Vagina (tissue), 2 donors: ENCODE measurements around the gene ANGPTL4. TPM values are rescaled to one million over a fixed set of nuclear protein-coding genes. Genes with fewer than 3 reads are reported as not detected.

Source experiments
- DNase-seq, 2 donors: peaks; one replicate each; pipeline ENCODE4 v3.0.0-alpha.2; 2017; ENCODE audit errors: extremely low spot score in 2 of 2
- H3K27ac ChIP-seq: fragments of 200-600 bp; sonication (generic); one replicate; pipeline ENCODE4 v1.5.1; 2019
- H3K27me3 ChIP-seq: fragments of 200-600 bp; sonication (generic); one replicate; pipeline ENCODE4 v1.5.1; 2019
- H3K36me3 ChIP-seq, 2 donors: fragments of 200-600 bp; sonication (generic); one replicate each; pipeline ENCODE4 v1.5.1; 2017 to 2019
- H3K4me1 ChIP-seq: fragments of 200-600 bp; sonication (generic); one replicate; pipeline ENCODE4 v1.5.1; 2019
- H3K4me3 ChIP-seq, 2 donors: fragments of 200-600 bp; sonication (generic); 1 replicate in 1 of 2; 2 replicates in 1 of 2; pipeline ENCODE4 v1.5.1; 2016 to 2019
- H3K9me3 ChIP-seq: fragments of 200-600 bp; sonication (generic); one replicate; pipeline ENCODE4 v1.5.1; 2019
- CTCF ChIP-seq, 3 experiments: fragments of 450-650 bp in 2 of 3; fragments of 200-600 bp in 1 of 3; sonication (generic) in 1 of 3; IDR thresholded peaks; one replicate each; pipeline ENCODE4 v1.5.1; 2017 to 2019; ENCODE audit warnings: antibody characterized with exemption in 3 of 3, mild to moderate bottlenecking in 2 of 3, moderate library complexity in 2 of 3
- POLR2A ChIP-seq, 2 donors: fragments of 450-650 bp; IDR thresholded peaks; one replicate each; pipeline ENCODE4 v1.6.1; 2017; ENCODE audit warnings: antibody characterized with exemption in 2 of 2, mild to moderate bottlenecking in 2 of 2, moderate library complexity in 2 of 2
- POLR2AphosphoS5 ChIP-seq, 2 donors: sonication (generic); formaldehyde crosslinking; IDR thresholded peaks; one replicate each; pipeline ENCODE4 v1.9.0; 2017; ENCODE audit warnings: antibody characterized with exemption in 2 of 2, mild to moderate bottlenecking in 2 of 2, low read depth in 1 of 2; ENCODE audit not compliant: insufficient read depth in 1 of 2
- intact Hi-C: fragments of 100-400 bp; cut with DNase I; formaldehyde crosslinking; loops from one replicate; pipeline ENCODE4 v1.15.1; 2023
- total RNA-seq: library from RNA; depleted of rRNA; stranded (reverse); fragments of >200 nt; gene quantifications from one replicate; pipeline ENCODE4 v1.2.3, GENCODE V29; 2016

ANGPTL4 gene
- total RNA-seq, 1 donor from 2014 or later, result 92.8 TPM

DNA sequence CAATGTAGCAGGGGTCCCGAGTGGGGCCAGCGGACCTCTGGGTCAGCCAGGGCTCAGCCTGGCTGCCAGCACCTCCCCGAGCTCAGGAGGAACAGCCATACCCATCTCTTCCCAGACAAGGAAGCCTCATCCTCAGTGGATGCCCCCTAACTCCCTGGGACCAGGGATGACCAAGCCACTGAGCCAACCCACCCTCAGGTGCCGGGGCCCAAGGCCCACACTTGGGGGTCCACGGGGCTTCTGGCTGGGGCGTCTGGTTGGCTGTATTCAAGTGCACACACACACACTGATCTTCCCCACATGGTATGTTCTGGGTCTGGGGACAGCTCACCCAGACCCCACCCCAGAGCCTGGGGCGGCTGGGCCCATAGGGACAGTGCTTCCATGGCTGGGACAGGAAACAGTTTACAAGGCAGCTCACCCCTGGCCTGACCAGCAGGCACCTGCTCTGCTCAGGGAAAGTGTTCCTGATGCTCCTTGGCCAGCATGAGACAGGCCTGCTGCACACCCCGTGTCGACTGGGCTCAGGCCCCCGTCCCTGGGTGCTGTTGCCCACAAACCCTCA is 33.9 kb downstream of the ANGPTL4 start:
- no peak for DNase-seq
- intact Hi-C loops, result no loop called here

GRCh38 chr19:8398311-8398771 is 34.4 kb downstream of the ANGPTL4 start:
- Histone ChIP-seq H3K4me1 (peaks cover 50% of the 10 kb centered on the region), H3K27ac (no peak overlapping the region), H3K36me3 (peaks cover 0 to 19% of the 10 kb centered on the region in 2 donors), H3K4me3 (no peak overlapping the region), H3K27me3 (no peaks in the 10 kb centered on the region), H3K9me3 (no peaks in the 10 kb centered on the region)
- no peak for DNase-seq
- intact Hi-C loops, result no loop called here
- TF ChIP-seq CTCF (IDR thresholded peaks at IDR 0.05) (no peak), POLR2A (IDR thresholded peaks at IDR 0.05) (no peak), POLR2AphosphoS5 (IDR thresholded peaks at IDR 0.05; ENCODE audit: insufficient read depth in 1 of 2, low read depth in 1 of 2) (no peak)

More for the DNA sequence above, 33.9 kb downstream of the ANGPTL4 start:
- no peak overlapping the region for H3K4me3 ChIP-seq
- peaks cover 0 to 14% of the 10 kb centered on the region in 2 donors for H3K36me3 ChIP-seq
- TF ChIP-seq CTCF (IDR thresholded peaks at IDR 0.05), result no peak
- no peak for TF ChIP-seq POLR2AphosphoS5 (IDR thresholded peaks at IDR 0.05; ENCODE audit: insufficient read depth in 1 of 2, low read depth in 1 of 2)
- TF ChIP-seq POLR2A (IDR thresholded peaks at IDR 0.05), result no peak
- H3K27ac ChIP-seq, result no peak overlapping the region
- H3K27me3 ChIP-seq, result no peaks in the 10 kb centered on the region
- peaks cover 55% of the 10 kb centered on the region for H3K4me1 ChIP-seq
- no peaks in the 10 kb centered on the region for H3K9me3 ChIP-seq

DNA sequence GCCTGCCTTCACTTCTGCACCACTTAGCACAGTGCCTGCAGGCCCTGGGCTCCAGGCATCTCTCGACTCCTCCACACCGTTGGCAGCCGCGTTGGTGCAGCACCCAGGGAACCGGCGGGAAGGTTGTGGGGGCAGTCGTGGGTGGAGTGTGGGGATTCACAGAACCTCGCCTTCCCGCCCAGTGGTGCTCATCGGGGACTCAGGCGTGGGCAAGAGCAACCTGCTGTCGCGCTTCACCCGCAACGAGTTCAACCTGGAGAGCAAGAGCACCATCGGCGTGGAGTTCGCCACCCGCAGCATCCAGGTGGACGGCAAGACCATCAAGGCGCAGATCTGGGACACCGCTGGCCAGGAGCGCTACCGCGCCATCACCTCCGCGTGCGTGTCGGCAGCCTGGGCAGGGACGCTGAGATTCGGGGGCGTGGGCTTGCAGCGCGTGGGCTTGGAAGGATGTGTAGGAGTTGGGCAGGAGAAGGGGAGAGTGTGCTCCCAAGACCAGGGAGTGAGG is 35.8 kb downstream of the ANGPTL4 start:
- H3K4me3 ChIP-seq, result no peak overlapping the region
- H3K9me3 ChIP-seq, result no peaks in the 10 kb centered on the region
- peaks cover 0 to 33% of the 10 kb centered on the region in 2 donors for H3K36me3 ChIP-seq
- intact Hi-C loops, result no loop called here
- no peak overlapping the region for H3K27ac ChIP-seq
- no peak for TF ChIP-seq POLR2AphosphoS5 (IDR thresholded peaks at IDR 0.05; ENCODE audit: insufficient read depth in 1 of 2, low read depth in 1 of 2)
- TF ChIP-seq CTCF (IDR thresholded peaks at IDR 0.05), result no peak
- TF ChIP-seq POLR2A (IDR thresholded peaks at IDR 0.05), result no peak
- DNase-seq, result no peak
- H3K27me3 ChIP-seq, result no peaks in the 10 kb centered on the region
- H3K4me1 ChIP-seq, result peaks cover 36% of the 10 kb centered on the region

DNA sequence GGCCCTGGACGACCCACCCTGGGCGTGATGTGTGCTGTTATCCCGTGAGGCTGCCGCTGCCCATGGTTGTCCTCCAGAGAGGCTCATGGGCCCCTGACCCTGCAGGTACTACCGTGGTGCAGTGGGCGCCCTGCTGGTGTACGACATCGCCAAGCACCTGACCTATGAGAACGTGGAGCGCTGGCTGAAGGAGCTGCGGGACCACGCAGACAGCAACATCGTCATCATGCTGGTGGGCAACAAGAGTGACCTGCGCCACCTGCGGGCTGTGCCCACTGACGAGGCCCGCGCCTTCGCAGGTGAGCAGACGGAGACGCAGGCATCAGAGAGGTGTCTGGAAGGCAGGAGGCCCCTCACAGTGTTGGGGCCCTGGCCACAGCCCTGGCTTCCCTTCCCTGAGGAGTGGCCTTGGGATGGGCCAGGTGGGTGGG is 38.0 kb downstream of the ANGPTL4 start:
- no peak for TF ChIP-seq CTCF (IDR thresholded peaks at IDR 0.05)
- no peak for TF ChIP-seq POLR2A (IDR thresholded peaks at IDR 0.05)
- TF ChIP-seq POLR2AphosphoS5 (IDR thresholded peaks at IDR 0.05; ENCODE audit: insufficient read depth in 1 of 2, low read depth in 1 of 2), result no peak
- peaks cover 0 to 38% of the 10 kb centered on the region in 2 donors for H3K36me3 ChIP-seq
- H3K4me3 ChIP-seq, result no peak overlapping the region
- H3K4me1 ChIP-seq, result peaks cover 13% of the 10 kb centered on the region
- no peak for DNase-seq
- no peaks in the 10 kb centered on the region for H3K9me3 ChIP-seq
- no peak overlapping the region for H3K27ac ChIP-seq
- no peaks in the 10 kb centered on the region for H3K27me3 ChIP-seq
- intact Hi-C loops, result no loop called here

GRCh38 chr19:8403098-8403819 is 39.3 kb downstream of the ANGPTL4 start:
- no peak overlapping the region for H3K27ac ChIP-seq
- DNase-seq, result no peak
- H3K9me3 ChIP-seq, result no peaks in the 10 kb centered on the region
- H3K36me3 ChIP-seq, result peaks cover 0 to 38% of the 10 kb centered on the region in 2 donors
- H3K4me3 ChIP-seq, result no peak overlapping the region
- peaks cover under 1% of the 10 kb centered on the region for H3K4me1 ChIP-seq
- H3K27me3 ChIP-seq, result no peaks in the 10 kb centered on the region
- TF ChIP-seq CTCF (IDR thresholded peaks at IDR 0.05), result no peak
- TF ChIP-seq POLR2AphosphoS5 (IDR thresholded peaks at IDR 0.05; ENCODE audit: insufficient read depth in 1 of 2, low read depth in 1 of 2), result no peak
- no peak for TF ChIP-seq POLR2A (IDR thresholded peaks at IDR 0.05)
- intact Hi-C loops, result no loop called here
